GM23248 (cell line): ENCODE results near the gene SLC1A3.
"Not testable (repeated sequence)": the region's sequence is repeated elsewhere in the genome, so short reads cannot be mapped to it uniquely, and the experiment has no call there.

Experiments used
- EZH2 ChIP-seq: fragments of 200-600 bp; sonication (generic); IDR thresholded peaks from 2 replicates; pipeline ENCODE4 v1.6.1; 2018; ENCODE audit warnings: antibody characterized with exemption, mild to moderate bottlenecking; ENCODE audit not compliant: insufficient read depth, poor library complexity, severe bottlenecking
- EZH2phosphoT487 ChIP-seq: fragments of 200-600 bp; sonication (generic); IDR thresholded peaks from 2 replicates; pipeline ENCODE4 v1.6.1; 2018; ENCODE audit warnings: antibody characterized with exemption, moderate library complexity, mild to moderate bottlenecking, low read depth; ENCODE audit not compliant: insufficient read depth

- TF ChIP-seq EZH2phosphoT487, EZH2: not testable (repeated sequence)
Observed at GRCh38 chr5:36579858-36580257, 26.5 kb upstream of the SLC1A3 start.
